H1 (cell line): ENCODE results near the gene ACLY. TPM values are rescaled to one million over a fixed set of nuclear protein-coding genes. Genes with fewer than 3 reads are reported as not detected.

ENCODE experiments used
- ATF2 ChIP-seq: IDR thresholded peaks from 2 replicates; pipeline ENCODE4 v1.6.1; 2012; ENCODE audit warnings: low read length, inconsistent platforms
- BCL11A ChIP-seq, 2 experiments: IDR thresholded peaks; one replicate each; pipeline ENCODE4 v1.6.1; 2011; ENCODE audit warnings: low read depth in 2 of 2, low read length in 2 of 2, mild to moderate bottlenecking in 2 of 2
- CHD1 ChIP-seq: IDR thresholded peaks from 2 replicates; pipeline ENCODE4 v1.6.1; 2012; ENCODE audit warnings: low read depth, low read length, improper control_type of control experiment
- CTCF ChIP-seq, 3 experiments: IDR thresholded peaks; 1 replicate in 2 of 3; 2 replicates in 1 of 3; pipeline versions ENCODE4 v1.5.1 to v1.6.1; 2011; ENCODE audit warnings: low read length in 3 of 3, mild to moderate bottlenecking in 3 of 3, inconsistent platforms in 2 of 3, low read depth in 1 of 3, moderate library complexity in 1 of 3; ENCODE audit not compliant: insufficient read depth in 1 of 3; ENCODE audit errors: control extremely low read depth in 1 of 3
- EGR1 ChIP-seq: IDR thresholded peaks from 2 replicates; pipeline ENCODE4 v1.6.1; 2011; ENCODE audit warnings: low read depth, low read length, borderline replicate concordance
- KDM5A ChIP-seq: fragments of 200-600 bp; IDR thresholded peaks from 2 replicates; pipeline ENCODE4 v1.7.1; 2012; ENCODE audit warnings: mild to moderate bottlenecking, low read length, inconsistent platforms, mixed read lengths
- MAX ChIP-seq: IDR thresholded peaks from 2 replicates; pipeline ENCODE4 v1.6.1; 2012; ENCODE audit warnings: inconsistent platforms
- NANOG ChIP-seq: IDR thresholded peaks from 2 replicates; pipeline ENCODE4 v1.6.1; 2011; ENCODE audit warnings: low read length, low read depth, mild to moderate bottlenecking, inconsistent platforms; ENCODE audit not compliant: insufficient read depth, poor library complexity, severe bottlenecking
- PHF8 ChIP-seq: fragments of 200-600 bp; sonication (generic); conservative IDR thresholded peaks from 2 replicates; pipeline ENCODE4 v1.7.1; 2012; ENCODE audit warnings: low read depth, mild to moderate bottlenecking, inconsistent platforms, low read length, moderate library complexity
- RAD21 ChIP-seq, 2 experiments: IDR thresholded peaks in 1 of 2; conservative IDR thresholded peaks in 1 of 2; 2 replicates each; pipeline ENCODE4 v1.6.1; 2011; ENCODE audit warnings: low read depth in 2 of 2, low read length in 2 of 2, improper control_type of control experiment in 1 of 2, inconsistent platforms in 1 of 2, mild to moderate bottlenecking in 1 of 2, moderate library complexity in 1 of 2
- RFX5 ChIP-seq: IDR thresholded peaks from 2 replicates; pipeline ENCODE4 v1.6.1; 2011; ENCODE audit warnings: low read depth, low read length, improper control_type of control experiment, borderline replicate concordance
- SP2 ChIP-seq: IDR thresholded peaks from 2 replicates; pipeline ENCODE4 v1.6.1; 2012; ENCODE audit warnings: mild to moderate bottlenecking, low read length, inconsistent platforms
- TAF1 ChIP-seq: IDR thresholded peaks from 2 replicates; pipeline ENCODE4 v1.6.1; 2011; ENCODE audit warnings: mild to moderate bottlenecking, low read depth, low read length
- polyA plus RNA-seq, 7 experiments: library from polyadenylated mRNA; depleted of rRNA in 3 of 7; stranded (reverse) in 5 of 7; unstranded in 2 of 7; fragments of >200 nt in 5 of 7; fragments of 200-250 nt in 2 of 7; gene quantifications; 1 replicate in 5 of 7; 2 replicates in 1 of 7; 4 replicates in 1 of 7; pipeline versions ENCODE4 v1.2.1 to v1.2.3, GENCODE V29; 2011 to 2013; ENCODE audit warnings: missing spikeins in 2 of 7, mixed read lengths in 2 of 7
- total RNA-seq: library from RNA; stranded (reverse); fragmentation: NEBNext Ultra II Directional; extraction: Animal tissue kit (Norgen Biotek cat#: 25700); gene quantifications from 2 replicates; pipeline ENCODE4 v1.2.1, GENCODE V29; 2021

ACLY gene
- total and polyA plus RNA-seq, 2 of the 8 experiments (the other 6 are each of a cell fraction or from before 2014, with no cell fraction given), result 167 to 393 TPM

GRCh38 chr17:41930009-41930832 lies 11.5 kb upstream of the ACLY start, which contains the start of gene ODAD4 (continued):
- no peak for TF ChIP-seq ATF2
- peak; percentile 75 for TF ChIP-seq PHF8
- TF ChIP-seq CTCF (IDR thresholded peaks at IDR 0.05; ENCODE audit: control extremely low read depth in 1 of 3, insufficient read depth in 1 of 3, low read depth in 1 of 3, low read length in 3 of 3), result peak in 2 of 3 experiments; percentile 30 to 47; a peak in 3 of 4 replicates
- peak; percentile 36 to 46 for TF ChIP-seq RAD21 (IDR thresholded peaks at IDR 0.05 in 1 of 2, conservative IDR thresholded peaks at IDR 0.05 in 1 of 2; ENCODE audit: low read depth in 2 of 2, low read length in 2 of 2)
- peak; percentile 61 for TF ChIP-seq MAX
- TF ChIP-seq CHD1, result no peak
- TF ChIP-seq RFX5, result no peak
- peak; percentile 75; the same call in 1 of the 2 replicates for TF ChIP-seq EGR1
- peak; percentile 80; the same call in 1 of the 2 replicates for TF ChIP-seq TAF1
- TF ChIP-seq BCL11A (IDR thresholded peaks at IDR 0.05; ENCODE audit: low read depth in 2 of 2, low read length in 2 of 2), result no peak
- TF ChIP-seq NANOG, result no peak
- TF ChIP-seq SP2, result no peak
- TF ChIP-seq KDM5A, result no peak
